Limb (tissue), 2 donors: ENCODE data around the gene TLR7.

ENCODE experiments used
- DNase-seq, 2 donors: peaks; one replicate each; pipeline ENCODE4 v3.0.0-alpha.2; 2016; ENCODE audit errors: extremely low spot score in 2 of 2

The TLR7 gene

GRCh38 chrX:12930150-12930549 is 63.3 kb downstream of the TLR7 start:
- DNase-seq = no peak

- no peak for DNase-seq
These were observed 65.4 kb downstream of the TLR7 start for GRCh38 chrX:12932244-12932643.

GRCh38 chrX:12934850-12935249 is 68.0 kb downstream of the TLR7 start:
- no peak for DNase-seq

GRCh38 chrX:12936947-12937346 is 70.1 kb downstream of the TLR7 start:
- no peak for DNase-seq
